Measurements from ENCODE around the gene PGF. TPM values are rescaled to one million over a fixed set of nuclear protein-coding genes. Genes with fewer than 3 reads are reported as not detected.
"Not testable (repeated sequence)": the region's sequence is repeated elsewhere in the genome, so short reads cannot be mapped to it uniquely, and the experiment has no call there.

The PGF gene
- 8.6 TPM for polyA plus RNA-seq (2013, experiment 1 of 2; ENCODE audit: insufficient read length)
- 8.7 TPM for polyA plus RNA-seq (2013, experiment 2 of 2; ENCODE audit: insufficient read length)

DNA sequence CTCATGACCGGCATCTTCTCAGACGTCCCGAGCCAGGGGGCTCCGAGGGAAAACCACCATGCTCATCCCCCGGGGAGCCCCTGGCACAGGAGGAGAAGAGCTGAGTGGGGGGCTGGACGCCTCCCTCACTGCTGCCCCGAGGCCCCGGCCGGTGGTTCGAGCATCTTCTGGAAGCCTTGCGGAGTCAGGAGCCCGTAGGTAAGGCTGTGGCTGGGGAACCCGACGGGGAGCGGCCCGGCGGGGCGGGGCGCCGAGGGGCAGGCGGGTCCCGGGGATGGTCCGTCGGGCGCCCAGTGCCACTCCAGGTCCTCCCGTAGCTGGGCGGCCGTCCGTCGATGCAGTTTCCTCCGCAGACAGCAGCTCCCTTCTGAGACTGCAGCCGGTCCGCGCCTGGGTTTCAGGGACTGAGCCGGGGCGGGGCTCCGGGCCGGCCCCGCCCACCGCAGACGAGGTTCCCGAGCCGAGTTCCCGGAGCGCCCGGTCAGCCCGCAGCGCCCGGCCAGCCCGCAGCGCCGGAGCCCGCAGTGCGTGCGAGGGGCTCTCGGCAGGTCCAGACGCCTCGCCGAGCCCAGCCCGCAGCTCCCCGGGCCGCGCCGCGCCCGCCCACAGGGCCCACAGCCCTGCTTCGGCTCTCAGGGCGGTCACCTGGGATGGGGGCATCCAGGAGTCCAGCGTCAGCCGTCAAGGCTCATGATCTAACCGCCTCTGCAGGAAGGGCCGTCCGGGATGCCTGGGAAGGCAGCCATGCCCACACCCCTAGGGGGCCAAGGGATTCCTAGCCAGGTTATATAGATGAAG lies at the start of gene PGF:
Gene PGF (minus strand): TSS at position 369 of the 798 bp plus-strand sequence. CDS start 355 bp downstream, at position 14.
- peak; percentile 42 for DNase-seq

GRCh38 chr14:75003250-75004027 lies 48.0 kb upstream of the PGF start:
- no peak for DNase-seq

- DNase-seq = peak; percentile 96
These were observed 47.2 kb upstream of the PGF start, which contains the start of gene EIF2B2 for GRCh38 chr14:75002392-75003249. TSS of gene EIF2B2 (plus strand) at chr14:75002921. CDS start at chr14:75002991, 70 bp downstream.

DNA sequence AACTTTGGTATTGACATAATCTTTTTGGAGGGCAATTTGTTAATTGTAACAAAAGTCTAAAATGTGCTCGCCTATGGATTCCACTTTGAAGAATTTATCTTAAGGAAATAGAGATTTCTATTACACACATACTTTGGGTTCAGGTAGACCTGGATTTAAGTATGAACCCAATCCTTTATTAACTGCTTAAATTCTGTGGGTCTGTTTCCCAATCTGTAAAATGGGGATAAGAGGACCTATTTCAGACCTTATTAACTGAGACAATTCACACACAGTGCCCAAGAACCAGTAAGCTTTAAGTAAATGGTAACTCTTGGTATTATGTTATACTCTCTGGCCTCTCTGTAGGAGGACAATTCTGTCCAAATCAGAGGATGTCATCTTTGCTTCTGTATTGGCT lies 46.5 kb upstream of the PGF start:
- DNase-seq = no peak

DNA sequence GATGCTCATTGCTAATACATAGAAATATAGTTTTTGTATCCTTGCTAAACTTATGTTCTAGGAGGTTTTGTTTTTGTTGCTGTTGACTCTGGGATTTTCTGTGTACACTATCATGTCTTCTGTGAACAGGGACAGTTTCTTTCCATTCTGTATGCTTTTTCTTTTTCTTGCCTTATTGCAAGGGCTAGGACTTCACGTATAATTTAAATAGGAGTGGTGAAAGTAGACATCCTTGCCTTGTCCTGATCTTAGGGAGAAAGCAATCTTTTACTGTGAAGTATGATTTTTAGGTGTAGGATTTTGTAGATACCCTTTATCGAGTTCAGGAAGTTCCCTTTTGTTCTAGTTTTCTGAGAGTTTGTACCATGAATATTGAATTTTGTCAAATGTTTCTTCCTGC lies 45.9 kb upstream of the PGF start:
- DNase-seq = no peak

DNA sequence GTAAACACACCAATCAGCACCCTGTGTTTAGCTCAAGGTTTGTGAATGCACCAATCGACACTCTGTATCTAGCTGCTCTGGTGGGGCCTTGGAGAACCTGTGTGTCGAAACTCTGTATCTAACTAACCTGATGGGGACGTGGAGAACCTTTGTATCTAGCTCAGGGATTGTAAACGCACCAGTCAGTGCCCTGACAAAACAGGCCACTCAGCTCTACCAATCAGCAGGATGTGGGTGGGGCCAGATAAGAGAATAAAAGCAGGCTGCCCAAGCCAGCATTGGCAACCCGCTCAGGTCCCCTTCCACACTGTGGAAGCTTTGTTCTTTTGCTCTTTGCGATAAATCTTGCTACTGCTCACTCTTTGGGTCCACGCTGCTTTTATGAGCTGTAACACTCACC lies 40.4 kb upstream of the PGF start:
- not testable (repeated sequence) for DNase-seq

- not testable (repeated sequence) for DNase-seq
These were observed 38.8 kb upstream of the PGF start for GRCh38 chr14:74994182-74994581.

DNA sequence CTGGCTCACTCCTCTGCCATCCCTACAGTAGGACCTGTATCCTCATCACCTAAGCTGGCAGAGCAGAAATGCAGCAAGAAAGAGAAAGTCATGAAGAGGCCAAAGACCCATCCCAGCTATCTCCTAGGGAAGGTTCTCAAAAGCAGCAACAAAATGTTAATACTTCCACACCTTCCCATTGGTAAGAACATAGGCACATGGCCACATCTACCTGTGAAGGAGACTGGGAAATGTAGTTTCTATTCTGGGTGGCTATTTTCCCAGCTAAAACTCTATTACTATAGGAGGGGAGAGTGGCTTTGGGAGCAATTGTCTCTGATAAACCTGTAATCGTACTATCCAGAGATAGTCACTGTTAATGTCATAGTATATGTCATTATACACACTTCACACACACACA lies 33.6 kb upstream of the PGF start:
- DNase-seq = no peak

GRCh38 chr14:74988131-74988530 lies 32.7 kb upstream of the PGF start:
- DNase-seq = peak; percentile 29

DNA sequence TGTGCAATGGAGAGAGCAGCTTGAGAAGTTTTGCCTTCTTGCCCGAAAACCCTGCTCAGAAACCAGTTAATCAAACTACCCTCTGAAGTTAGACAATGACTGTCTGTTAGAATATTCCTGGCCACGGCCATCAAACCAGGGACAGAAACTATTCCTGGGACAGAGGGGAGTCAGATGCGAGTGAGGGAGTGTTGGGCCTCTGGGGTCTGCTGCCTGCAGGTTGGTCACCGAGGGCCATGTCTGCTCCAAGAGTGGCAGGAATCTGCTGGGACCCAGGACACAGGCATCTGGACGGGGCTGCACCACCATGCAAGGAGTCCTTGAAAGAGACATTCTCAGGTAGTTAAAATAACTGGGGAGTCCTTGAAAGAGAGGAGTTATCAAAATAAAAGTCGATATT lies 30.4 kb upstream of the PGF start:
- DNase-seq = no peak

GRCh38 chr14:74985028-74985310 lies 29.6 kb upstream of the PGF start:
- no peak for DNase-seq

- DNase-seq = no peak
These were observed 29.0 kb upstream of the PGF start for GRCh38 chr14:74984236-74985027.

DNA sequence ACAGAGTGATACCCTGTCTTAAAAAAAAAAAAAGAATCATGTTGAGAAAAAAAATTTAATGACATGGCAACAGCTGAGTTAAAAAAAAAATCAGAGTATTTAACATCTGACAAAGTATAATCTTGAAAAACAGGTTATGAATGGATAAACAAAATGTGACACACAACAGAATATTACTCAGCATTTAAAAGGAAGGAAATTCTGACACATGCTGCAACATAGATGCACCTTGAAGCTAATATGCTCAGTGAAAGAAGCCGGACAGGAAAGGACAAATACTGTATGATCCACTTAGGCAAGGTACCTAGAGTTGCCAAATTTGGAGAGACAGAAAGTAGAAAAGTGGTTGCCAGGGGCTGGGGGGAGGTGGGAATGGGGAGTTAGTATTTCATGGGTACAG lies 27.9 kb upstream of the PGF start:
- DNase-seq = no peak

GRCh38 chr14:74982661-74983060 lies 27.3 kb upstream of the PGF start:
- no peak for DNase-seq

GRCh38 chr14:74981833-74982232 lies 26.4 kb upstream of the PGF start:
- no peak for DNase-seq

DNA sequence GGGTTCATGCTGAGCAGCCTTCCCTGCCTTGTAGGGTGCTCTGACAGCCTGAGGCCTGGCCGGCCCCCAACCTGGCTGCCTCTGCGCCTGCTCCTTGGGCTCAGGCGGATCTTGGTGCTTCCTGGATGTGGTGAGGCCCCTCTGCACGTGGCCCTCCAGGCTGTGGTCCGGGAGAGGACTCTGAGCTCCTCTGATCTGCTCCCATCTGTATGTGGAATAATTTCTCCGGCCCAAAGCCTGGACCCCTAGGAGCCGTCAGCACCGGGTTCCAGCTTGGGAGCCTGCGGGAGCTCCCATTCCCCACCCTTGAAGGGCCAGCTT lies 26.0 kb upstream of the PGF start:
- DNase-seq = no peak

DNA sequence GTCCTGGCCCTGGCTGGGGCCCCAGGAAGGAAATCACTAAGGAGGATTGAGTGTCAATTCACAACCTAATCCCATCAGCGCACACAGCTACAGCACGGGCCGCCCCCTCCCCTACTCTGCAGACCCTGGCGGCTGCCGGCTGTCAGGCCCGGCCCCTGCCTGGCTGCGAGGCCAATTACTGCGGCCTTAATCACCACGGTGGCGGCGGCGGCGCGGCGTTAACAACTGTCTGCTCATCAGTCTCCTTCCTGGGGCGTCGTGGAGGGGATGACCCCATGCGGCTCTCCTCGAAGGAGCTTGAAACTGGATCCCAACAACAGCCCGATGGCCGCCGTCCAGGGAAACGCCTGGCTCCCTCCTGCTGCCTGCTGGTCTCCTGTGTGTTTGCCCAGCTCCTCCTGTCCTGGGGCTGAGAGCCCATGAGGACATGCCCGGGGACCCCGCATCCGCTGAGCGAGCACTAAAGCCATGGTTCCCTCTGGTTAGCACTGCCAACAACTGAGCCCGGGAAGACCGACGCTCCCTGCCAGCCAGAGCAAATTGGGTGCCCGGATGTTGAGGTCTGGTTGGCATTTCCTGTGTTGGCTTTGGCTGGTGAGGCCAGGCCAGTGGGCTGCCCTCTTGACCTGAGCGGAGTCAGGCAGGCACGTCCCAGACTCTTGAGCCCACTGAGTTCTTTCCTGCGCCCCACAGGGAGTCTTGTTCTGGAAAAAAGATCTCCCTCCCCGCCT lies 25.5 kb upstream of the PGF start:
- DNase-seq = peak; percentile 49

GRCh38 chr14:74980398-74980730 lies 25.0 kb upstream of the PGF start:
- no peak for DNase-seq

DNA sequence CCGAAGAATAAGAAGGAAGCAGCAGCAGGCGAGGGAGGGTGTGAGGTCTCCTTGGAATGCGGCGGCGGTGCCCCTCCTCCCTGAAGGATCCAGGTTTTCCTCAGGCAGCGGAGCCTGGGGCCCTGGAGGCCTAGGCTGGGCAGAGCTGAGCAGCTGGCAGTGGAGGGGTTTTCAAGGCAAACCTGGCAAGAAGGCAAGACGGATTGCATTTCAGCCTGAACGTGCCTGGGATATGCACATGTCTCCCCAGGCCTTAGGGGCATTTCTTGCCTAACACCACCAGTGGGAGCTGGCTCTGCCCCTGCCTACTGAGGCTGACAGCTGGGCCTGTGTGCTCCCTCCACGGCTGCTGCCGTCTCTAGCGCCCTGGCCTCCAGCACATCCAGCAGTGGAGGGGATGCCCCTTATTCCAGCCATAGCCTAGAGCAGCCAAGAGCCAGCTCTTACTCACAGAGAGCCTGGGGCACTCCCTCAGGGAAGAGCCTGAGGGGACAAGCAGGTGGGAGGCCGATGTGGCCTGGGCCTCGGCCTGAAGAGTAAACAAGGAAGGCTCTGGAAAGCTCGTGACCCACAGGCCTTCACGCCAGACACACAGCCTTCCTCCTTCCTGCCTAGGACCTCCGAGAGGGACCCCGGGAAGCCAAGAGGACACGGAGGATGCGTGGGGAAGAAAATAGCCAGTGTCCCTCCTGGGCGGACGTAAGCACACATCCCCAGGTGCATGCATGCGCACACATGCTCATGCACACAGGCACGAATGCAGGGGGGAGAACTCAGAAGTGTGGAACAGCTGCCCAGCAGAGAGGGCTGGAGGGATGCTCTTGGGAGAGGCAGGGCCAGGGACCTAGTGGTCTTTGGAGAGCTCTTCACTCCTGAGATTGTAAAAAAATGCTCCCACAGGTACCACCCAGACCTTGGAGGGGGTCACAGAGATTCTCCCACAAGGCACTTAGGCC lies 24.3 kb upstream of the PGF start:
- DNase-seq = peak; percentile 27

DNA sequence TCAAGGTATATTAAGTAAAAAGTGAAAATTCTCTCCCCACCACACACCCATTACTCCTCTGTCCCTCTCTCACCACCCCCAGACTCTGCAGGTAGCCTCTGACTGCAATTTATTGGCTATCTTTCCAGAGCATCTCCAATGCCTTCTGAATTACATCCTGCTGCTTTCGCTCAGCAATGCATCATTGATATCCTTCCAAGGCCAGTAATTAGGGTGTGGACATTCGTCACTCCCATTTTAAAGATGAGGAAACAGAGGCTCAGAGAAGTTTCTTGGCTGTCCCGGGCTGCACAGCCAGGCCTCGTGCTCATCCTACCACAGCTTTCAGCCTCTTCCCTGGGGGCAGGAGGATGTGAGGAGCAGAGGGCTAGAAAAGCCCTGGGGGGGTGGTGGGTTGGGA lies 23.6 kb upstream of the PGF start:
- DNase-seq = no peak
